CD4-positive, alpha-beta T cell treated with Interleukin-17A for 1 hour (primary cell): Measurements from ENCODE around the gene ROS1.

Experiments
- DNase-seq: peaks from one replicate; pipeline ENCODE4 v3.0.0-alpha.2; 2020

ROS1 gene

DNA sequence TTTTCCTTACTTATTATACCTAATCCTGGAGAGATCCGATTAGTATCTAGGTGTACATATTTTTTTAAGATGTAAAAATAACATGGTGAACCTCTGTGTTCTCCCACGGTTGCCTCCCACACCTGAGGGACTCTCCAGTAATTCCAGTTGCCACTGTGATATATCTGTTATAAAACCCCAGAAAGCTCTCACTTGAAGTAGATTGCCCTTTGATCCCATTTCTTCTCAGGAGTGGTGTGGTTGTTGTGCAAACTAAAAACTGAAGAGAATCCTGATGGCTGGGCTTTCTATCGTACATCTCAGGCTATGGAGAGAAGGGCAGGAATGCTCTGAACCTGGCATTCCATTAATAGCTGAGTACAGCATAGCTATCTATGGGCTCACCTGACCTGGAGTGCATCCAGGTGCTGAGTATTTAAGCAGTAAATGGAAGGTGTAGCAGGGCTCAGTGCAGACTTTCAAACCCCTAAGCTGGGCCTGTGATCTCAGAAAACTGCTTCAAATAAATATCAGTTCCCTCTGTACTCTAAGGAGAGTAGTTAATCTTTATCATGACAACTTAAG lies 119.4 kb downstream of the ROS1 start:
- DNase-seq, result no peak

DNA sequence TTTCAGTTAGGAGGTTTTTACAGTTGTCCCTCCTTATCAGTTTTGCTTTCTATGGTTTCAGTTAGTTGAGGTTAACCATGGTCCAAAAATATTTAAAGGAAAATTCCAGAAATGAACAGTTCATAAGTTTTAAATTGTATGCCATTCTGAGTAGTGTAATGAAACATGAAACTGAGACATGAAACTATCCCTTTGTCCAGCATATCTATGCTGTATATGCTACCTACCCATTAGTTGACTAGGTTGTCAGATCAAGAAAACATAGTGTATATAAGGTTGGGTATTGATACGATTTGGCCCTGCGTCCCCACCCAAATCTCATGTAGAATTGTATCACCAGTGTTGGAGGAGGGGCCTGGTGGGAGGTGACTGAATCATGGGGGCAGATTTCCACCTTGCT lies 121.3 kb downstream of the ROS1 start:
- no peak for DNase-seq

DNA sequence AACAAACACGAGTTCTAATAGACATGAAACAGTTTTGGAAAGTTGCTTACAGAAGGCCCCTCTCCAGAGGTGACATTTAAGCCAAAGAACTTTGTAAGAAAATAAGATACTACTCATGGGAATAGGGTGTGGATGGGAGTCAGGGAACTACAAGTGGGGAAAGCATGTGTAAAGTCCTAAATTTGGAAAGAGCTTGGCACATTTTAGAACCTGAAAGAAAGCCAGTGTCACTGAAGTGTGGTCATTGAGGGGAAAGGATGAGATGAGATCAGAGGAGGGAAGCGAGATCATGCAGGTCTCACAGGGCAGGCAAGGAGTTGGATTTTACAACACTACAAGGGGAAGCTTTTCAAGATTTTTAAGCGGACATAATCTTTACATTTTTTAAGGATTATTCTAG lies 122.4 kb downstream of the ROS1 start:
- DNase-seq, result no peak

DNA sequence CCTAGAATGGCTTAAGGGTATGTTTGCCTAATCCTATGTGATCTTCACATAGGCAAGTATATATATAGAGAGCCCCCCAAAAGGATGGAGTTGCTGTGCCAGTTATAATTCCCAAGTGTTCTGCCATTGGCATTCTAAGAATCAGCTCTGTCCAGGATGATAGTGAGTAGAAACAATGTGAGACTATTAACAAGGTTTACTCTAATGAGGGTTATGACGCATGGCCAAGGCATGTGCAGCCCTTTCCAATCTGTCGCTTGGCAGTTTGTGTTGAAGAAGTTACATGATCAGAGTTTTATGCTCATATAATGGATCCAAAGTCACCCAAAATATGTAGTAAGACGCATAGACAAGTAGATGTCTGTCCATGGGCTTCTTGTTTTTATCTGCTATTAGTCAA lies 126.8 kb downstream of the ROS1 start:
- DNase-seq, result no peak

DNA sequence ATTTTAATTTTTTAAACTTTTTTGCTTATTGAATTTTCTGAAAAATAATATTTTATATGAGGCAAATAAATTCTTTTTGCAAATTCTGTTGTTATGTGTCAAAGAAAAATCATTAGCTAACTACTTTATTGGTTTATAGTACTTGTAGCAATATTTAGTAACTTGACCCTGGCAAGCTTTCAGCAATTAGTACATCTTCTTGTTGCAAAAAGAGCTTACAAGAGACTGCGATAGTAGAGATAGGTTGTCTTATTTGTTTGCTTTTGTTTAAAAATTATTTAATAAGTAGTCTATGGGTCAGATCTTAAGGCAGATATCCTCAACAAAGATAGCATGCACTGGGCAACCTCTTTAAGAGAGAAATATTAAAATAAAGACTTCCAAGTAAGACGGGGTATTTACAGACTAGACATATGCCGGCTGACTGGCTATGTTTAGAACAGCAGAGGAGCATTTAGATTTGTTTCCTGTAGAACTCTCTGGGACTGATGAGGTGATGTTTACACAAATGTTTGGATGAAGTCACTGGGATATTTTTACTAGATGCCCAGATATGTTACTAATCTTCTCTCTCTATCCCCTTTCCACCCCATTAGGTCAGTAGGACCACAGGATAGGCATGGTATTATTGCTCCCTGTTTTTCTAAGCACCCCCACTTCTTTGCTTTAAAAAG lies 135.4 kb downstream of the ROS1 start:
- DNase-seq, result no peak

DNA sequence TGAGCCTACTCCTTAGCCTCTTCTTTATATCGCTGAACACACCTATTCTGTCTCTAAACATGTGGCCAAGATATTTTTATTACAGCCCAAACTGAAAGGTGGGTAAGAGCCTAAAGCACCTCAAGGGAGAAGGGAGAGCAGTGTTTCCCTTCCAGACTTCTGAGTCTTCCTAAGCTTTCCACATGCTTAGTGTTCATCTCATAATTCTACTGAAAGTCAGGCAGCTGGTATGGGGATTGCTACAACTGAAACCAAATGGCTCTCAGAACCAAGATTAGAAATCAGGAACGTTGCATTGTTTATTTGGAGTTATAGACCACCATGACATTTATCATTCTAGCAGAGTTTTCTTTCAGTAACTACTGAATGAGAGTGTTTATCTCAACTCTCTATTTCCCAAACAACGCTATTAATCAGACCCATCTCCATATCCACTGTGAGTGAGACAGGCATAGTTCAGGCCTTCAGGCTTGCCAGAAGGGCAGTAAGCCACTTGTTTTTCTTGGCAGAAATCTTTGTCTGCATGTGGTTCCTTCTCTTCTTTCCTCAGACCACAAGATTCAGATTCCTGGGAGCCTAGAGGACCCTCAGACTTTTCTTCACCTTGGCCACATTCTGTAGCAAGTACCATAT lies 137.5 kb downstream of the ROS1 start:
- DNase-seq, result no peak

DNA sequence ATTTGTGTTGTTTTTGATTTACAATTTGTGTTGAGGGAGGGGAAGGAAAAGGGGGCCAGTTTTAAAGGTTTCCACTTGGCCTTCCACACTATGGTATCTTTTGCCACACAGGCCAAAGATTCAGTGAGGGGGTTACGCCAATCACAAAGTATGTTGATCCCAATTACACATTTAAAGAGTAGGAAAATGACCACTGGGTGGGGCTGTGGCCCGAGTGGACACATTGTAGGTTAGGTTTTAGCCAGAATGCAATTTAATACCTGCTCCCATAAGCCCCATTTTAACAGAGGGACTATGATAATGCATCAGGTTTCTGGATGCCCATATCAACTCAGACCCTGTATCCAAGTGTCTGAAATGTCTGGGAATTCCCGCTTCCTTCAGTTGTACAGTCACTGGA lies 144.8 kb downstream of the ROS1 start:
- DNase-seq, result no peak

DNA sequence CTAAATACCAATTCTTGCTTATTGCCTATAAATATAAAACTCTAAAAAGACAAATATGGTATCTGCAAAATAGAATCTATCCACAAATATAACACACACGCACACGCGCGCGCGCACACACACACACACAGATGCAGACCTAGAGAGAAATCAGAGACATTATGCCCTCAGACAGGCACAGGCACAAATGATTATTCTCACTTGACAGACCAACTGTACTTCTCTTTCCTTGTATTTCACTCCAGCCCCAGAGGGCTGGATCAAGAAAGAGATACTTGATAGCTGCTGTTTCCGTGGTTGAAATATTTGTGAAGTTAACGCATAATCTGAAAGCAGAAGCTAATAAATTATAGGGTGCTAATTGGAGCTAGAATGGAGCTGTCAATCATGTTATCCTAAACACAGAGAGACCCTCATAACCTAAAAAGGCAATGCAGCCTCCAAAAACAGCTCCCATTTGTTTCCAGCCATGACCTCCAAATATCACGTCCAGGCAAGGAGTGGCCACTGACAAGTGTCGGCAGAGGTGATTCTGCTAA lies 148.9 kb downstream of the ROS1 start:
- DNase-seq, result no peak

DNA sequence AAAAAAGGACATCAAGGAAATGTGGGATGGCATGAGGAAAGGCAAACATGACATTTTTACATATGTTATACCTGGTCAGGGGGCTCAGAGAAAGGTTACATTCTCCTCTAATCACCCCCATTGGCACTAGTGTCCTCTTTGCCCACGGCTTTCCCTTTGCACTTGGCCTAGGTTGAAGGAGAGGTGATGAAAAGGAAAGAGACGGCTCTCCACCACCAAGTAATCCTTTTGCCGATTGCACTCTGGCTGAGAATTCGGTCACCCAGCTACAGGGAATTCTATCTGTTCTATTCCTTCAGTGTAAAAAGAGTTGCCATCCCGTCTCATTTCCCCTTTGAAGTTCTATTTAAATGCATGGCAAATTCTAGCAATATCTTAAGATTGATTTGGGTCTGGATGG lies 150.0 kb downstream of the ROS1 start:
- no peak for DNase-seq

DNA sequence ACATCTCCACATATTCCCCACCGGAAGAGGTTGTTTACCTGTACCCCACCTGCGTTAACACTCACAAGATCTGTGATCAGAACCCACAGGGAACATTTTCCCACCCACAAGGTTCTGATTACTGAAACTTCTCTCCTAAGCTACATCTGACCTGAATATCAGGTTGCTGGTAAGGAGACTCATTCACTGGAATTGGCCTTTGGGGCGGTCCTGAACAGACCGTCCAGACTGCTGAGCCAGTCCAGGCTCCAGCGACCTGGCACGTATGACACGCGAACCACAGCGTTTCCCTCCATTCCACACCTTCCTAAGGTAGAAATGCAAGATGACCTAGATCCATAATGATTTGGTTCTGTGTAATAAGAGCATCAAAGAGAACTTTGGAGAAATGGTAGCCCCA lies 150.5 kb downstream of the ROS1 start:
- DNase-seq, result no peak

DNA sequence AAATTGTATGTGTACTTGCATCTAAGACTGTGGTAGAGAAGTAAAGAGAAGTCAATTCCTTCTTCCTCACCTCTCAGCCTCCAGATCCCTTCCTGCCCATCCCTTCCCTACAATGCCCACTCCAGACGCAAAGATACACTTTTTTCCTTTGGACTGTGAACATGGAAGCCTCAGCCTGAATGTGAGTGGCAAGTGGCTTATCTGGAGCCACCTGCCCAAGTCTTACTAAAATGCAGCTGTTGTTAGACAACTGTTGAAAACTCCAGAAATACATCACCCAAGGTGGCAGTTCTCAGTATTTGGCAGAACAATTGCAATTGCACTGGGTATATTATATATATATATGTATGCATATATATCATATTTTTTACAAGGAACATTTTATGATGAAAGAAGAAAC lies 152.9 kb downstream of the ROS1 start:
- DNase-seq, result no peak

DNA sequence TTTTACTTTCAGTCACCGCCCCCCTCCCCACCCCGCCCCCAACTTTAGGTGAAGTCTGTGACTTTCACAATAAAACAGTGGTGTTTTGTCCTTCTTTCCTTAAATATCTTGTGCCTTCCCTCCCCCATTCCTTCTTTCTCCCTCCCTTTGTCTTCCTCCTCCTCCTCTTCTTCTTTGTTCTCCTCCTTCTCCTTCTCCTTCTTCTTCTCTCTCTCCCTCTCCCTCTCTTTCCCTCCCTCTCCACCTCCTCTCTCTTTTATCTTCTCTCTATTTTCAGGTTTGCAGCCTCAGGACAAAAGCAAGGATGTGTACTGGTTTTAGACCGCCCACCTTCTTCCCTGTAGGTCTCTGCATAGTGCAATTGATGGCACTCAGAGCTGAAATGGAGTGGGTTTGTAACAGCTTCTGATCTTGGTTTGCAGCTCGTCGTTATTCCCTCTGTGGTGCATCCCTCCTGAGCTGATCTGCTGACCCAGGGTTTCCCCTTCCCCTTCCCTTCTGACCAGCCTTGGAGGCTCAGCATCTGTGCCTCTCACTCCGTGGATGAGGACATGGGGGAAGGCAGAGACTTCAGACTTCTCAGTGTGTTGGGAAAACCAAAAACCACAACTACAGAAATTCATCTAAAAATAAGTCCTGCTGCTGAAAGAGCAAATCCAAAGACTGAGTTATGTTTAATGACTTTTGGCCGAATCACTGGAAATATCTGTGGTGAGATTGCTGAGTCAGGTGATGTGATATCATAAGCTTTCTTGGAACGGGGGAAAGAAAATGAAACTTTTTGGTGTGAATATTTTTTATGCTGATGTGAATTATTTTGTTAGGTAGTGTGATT lies 153.5 kb downstream of the ROS1 start:
- no peak for DNase-seq

DNA sequence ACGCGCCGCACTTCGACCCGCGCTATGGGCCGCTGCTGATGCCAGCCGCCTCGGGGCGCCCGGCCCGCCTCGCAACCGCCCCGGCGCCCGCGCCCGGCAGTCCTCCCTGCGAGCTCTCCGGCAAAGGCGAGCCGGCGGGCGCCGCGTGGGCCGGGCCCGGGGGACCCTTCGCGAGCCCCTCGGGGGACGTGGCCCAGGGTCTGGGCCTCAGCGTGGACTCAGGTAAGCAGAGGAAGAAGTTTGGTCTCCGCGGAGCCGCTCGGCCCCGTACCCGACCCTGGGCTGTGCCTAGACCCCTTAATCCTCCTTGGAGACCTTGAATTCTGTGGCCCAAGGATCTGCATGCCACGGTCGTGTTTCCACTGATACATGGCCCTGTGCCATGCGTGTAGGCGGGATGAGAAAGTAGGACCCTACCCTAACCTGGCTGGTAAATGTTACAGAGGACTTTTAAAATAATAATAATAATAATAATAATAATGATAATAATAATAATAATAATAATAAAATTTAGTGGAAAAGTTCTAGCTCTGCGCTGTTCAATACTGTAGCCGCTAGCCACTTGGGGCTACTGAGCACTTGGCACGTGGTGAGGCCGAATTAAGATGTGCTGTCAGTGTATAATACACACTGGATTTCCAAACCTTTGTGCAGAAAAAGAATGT lies 154.8 kb downstream of the ROS1 start:
- no peak for DNase-seq

DNA sequence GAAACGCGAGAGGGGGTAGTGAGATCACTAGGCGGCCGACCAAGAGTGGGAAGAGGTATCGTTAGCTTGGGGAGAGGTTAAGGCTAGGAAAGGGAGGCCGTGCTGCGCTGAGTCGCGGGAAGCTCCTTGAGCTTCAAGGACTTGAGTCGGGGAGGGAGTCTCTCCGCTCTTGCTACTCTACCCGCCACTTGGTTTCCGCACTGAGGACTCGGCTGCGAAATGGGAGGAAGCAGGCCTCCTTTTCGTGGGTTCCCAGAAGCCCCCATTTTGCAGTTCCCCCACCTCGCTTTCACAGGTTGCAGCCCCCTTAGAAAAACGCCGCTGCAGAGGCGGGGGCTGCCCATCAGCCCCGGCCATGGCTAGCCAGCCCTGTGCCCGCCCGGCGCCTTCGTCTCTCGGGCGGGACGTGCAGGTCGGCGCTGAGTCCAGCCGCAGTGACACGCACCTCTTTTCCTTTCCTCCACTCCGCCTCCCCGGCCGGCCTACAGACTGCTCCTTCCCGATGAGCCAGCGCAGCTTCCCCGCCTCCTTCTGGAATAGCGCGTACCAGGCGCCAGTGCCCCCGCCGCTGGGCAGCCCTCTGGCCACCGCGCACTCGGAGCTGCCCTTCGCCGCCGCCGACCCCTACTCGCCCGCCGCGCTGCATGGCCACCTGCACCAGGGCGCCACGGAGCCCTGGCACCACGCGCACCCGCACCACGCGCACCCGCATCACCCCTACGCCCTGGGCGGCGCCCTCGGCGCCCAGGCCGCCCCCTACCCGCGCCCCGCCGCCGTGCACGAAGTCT lies 155.5 kb downstream of the ROS1 start:
- DNase-seq, result no peak

DNA sequence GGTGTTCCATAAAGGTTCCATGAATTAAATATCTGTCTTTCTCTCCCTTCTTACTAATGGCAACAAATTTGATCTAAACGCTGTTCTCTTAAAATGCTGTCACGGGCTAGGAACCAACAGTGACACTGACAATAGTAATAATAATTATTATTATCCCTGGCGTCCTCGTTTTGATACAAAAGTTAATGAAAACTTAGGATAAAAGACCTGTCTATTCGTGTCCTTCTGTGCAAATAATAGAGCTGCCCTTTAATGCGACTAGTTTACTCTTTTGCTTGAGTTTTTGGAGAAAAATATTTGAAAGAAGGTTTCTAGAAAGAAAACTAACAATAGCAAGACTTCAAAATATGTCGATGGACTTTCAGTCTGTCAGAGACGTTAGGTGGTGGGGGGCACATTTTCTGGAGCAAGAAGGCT lies 156.1 kb downstream of the ROS1 start:
- no peak for DNase-seq

DNA sequence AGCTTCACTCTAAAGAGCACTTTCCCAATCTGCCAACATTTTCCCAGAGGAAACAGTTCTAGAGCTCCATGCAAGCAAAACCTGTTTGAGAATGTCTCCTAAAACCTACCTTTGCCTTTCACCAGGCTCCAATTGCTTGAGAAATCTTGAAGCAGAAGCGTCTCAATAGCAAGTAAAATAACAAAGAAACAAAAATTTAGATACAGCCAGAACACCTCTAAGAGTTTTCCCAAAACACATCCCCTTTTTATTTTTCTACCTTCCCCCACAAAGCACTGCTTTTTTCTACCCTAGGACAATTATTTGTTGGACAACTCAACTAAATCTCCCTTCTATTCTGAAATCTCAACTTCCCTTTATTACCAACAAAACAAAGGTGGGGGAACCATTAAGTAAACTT lies 156.8 kb downstream of the ROS1 start:
- DNase-seq, result no peak

DNA sequence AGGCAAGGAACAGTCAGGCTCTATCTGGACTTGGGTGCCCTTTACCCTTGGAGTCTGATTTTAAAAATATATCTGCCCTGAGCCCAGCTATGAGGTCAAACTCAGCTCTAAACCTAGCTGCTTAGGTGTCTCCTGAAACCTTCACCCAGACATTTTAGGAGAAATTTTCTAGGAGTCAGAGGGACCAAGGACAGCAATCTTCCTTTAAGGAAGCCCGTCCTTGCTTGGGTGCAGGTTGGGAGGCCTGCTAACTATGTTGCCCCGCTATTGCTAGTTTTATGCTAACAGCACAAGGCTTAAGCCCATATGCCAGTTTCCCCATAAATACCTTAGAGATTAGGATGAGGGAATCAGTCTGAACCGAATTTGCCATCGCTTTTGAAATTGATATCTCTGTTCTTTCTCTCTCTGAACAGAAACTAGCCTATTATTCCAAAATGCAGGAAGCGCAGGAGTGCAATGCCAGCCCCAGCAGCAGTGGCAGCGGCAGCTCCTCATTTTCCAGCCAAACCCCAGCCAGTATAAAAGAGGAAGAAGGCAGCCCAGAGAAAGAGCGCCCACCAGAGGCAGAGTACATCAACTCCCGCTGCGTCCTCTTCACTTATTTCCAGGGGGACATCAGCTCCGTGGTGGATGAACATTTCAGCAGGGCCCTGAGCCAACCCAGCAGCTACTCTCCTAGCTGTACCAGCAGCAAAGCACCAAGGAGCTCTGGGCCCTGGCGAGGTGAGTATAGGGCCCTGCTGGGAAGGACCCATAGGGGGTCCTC lies 157.8 kb downstream of the ROS1 start:
- no peak for DNase-seq

DNA sequence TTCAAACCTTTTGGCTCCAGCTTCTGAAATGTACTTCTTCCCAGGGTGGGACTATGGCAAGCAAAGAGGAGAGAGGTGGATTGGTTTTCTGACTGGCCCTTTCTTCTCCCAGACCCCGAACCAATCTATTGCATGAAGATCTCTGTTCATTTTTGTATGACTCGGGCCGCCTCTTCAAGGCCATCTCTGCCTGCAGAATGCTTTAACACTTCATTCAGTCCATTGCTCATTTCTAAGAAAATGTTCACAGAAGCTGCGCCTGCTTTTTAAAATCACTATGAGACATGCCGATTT lies 158.7 kb downstream of the ROS1 start:
- no peak for DNase-seq

DNA sequence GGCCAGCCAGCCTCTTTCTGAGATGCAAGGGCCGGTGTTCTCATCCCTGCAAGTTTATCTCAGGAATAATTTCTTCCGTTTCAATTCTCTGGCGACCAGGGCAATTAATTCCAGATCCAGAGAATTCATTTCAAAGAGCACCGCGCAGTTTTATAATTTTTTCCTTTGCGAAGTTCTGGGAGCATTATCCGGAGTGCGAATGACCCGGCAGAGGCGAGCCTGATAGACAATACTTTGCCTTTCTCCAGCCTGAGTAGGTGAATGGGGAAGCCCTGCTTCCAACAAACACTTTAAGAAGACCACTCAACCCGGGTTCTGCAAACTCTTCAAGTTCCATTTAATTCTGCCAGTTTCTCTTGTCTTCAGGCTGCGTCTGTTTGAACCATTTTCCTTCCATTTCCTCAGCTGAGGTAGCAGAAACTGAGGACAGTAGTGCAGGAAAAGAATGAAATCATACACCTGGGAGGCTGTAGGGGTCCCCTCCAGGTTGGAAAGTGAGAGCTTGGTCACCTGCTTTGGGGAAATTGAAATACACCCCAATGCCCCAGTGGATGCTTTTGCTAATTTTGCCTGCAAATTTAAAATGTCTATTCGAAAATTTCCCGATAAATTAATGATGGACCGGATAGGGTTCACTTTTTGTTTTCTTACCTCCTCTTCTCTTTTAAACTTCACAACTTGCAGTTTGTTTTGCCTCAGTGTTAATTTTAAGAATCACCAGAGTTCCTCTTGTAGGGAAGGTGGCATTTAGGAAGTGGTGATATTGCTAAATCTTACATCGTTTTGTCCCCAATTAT lies 159.3 kb downstream of the ROS1 start:
- DNase-seq, result no peak

DNA sequence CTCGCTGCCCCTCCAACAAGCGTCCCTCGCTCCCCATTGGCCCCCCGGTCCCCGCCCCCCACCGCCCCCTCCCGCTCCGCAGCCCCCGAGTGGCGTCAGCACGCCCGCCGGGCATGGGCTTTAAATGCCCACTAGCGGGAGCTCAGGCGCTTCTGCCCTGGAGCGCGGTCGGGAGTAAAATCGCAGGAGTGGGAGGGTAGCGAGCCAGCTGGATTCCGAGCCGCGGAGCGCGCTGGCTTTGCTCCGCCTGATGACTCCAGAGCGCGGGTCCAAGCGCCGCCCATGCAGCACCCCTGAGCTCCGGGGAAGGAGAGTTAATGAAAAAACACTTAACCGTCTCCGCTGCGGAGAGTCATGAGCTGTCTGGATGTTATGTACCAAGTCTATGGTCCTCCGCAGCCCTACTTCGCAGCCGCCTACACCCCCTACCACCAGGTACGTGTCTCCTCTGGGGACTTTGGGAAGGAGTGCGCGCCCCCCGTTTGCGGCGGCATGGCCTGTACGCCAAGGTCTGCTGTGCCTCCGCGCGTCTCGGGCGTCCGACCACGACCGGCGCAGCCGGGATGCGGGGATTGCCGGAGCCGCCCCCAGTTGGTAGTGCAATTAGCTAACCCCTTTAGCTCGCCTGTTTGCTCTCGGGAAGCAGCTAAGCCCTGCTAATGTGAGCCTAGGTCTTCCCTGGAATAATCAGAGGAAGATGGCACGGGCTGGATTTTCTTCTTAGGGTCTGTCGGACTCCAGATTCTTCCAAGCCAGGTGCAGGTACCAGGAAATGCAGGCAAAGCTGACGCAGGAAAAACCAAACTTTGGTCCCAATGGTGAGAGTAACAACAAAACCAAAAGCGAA lies 160.1 kb downstream of the ROS1 start, which contains the start of gene VGLL2:
Gene VGLL2 (plus strand): TSS at position 149 of the 847 bp plus-strand sequence. CDS start 206 bp downstream, at position 355.
- DNase-seq, result no peak
